Cerebellar nuclear complex (tissue), 1 donor: ENCODE results near the gene TMEM92.
"Not testable (repeated sequence)": the region's sequence is repeated elsewhere in the genome, so short reads cannot be mapped to it uniquely, and the experiment has no call there.

Source experiments
- DNase-seq, 2 experiments: peaks; one replicate each; lab custom pipeline; 2025; lab: John Stamatoyannopoulos, UW

The TMEM92 gene

DNA sequence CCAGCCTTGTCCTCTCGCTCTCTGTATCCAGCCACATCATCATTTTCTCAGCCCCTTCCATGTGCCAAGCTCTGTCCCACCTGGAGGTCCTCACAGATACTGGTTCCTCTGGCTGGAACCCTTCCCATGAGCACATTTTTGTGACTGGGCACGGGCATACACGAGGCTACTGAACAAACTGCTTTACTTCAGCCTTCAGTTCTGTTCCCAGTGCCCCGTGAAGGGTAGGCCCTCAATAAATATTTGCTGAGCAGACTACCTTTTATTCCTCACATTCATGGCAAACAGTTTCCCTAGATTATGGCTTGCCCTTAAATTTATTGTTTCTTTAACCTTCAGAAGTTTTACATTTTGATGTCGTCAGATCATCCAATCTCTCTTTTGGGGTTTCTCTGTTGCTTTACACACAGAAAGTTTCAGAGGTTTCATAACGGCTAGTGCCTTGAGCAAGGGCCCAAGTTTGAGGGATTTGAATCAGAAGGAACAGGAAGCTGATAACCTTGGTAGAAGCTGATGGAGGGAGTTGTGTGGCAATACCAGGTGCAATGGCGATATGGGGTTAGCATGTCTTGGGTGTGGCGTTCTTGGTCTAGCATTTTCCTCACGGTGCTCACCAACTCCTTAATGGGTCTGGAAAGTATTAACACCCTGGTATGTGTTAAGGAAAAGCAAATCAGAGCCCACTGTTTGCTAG is 27.8 kb downstream of the TMEM92 start:
- no peak for DNase-seq

- no peak for DNase-seq
Measured at GRCh38 chr17:50303051-50303450, 28.8 kb downstream of the TMEM92 start.

GRCh38 chr17:50303596-50303995 is 29.3 kb downstream of the TMEM92 start:
- DNase-seq = no peak

DNA sequence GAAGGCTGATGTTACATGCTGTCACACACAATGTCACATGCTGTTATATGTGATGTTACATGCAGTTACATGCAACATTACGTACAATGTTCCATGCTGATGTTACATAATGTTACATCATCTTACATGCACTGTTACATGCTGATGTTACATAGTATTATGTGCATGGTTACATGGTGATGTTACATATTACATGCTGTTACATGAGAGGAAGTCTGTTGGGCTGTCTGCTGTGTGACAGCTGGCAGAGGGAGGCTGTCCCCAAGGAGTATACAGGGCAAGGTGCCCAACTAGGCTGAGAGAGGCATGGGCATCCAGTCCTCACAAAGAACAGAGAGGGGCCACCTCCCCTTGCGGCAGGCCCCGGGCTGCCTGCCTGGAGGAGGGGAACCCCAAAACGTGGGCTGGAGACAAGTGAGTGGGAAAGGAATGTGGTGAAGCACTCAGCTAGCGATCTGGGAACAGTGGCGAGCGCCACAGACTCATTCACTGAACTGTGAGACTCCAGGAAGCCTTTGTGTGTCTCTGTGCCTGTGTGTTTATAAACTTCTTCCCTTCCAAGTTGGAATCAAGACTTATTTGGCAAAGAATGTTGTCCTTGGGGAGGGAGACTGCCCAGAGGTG is 30.6 kb downstream of the TMEM92 start:
- DNase-seq = no peak

- DNase-seq = no peak
Measured at GRCh38 chr17:50307654-50308053, 33.4 kb downstream of the TMEM92 start.

GRCh38 chr17:50308666-50309065 is 34.4 kb downstream of the TMEM92 start:
- no peak for DNase-seq

DNA sequence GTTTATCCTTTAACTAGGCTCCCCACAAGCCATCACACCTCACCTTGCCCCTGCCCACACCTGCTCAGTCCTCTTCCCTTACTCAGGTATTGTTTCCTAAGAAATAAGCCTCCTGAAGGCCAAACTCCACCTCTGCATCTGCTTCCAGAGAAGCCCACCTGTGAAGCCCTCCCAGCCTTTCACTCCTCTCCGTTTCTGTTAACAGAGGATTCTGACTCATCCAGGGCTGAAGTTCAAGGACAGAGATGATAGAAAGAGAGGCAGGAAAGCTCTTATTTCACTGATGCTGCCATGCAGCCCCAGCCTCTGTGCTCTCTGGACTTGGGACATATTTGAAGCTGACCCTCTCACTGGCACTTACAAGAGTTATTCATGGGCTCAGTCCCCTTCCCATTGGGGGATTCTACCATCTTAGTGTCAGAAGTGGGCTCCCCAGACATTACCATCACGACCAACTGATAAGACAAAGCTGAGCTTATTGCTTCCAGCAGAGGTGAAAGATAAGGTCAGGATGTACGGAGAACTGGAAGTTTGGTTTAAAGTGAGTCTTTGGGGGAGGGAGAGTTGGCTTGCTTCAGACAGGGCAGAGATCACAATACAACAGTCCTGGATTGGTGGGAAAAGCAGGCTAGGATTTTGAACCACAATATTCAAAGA is 36.3 kb downstream of the TMEM92 start:
- no peak for DNase-seq

DNA sequence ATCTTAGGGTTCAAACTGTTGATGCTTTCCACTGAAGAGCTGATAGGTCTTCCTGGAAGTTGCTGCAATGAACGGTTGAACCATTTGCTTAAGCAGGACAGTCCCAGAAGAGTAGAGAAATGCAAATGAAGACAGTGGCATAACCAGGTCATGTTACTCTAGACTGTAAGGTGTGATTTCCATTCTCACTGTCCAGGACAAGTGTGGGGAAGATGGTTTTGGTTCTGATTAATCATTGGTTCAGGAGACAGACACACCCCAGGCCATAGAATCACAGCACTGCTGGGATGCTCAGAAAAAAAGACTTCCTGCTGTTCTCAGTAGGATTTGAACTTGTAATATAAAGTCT is 36.8 kb downstream of the TMEM92 start:
- DNase-seq = no peak

DNA sequence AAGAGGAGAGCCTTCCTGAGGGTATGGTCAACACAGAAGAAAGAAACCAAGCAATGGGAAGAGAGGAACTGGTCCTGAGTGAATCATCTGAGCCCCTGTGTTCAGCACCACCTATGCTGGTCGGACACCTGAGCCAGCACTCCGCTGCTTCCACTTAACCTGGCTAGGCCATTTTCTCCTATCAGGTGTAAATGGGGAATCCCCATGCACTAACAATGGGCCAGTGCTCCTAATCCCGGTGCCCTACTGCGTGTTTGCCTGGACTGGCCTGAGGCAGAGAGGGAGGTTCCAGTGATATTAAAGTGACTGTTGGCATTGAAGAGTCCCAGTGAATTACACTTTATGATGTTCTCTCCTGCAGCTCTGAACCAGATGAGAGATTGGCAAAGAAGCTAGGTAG is 37.2 kb downstream of the TMEM92 start:
- no peak for DNase-seq

DNA sequence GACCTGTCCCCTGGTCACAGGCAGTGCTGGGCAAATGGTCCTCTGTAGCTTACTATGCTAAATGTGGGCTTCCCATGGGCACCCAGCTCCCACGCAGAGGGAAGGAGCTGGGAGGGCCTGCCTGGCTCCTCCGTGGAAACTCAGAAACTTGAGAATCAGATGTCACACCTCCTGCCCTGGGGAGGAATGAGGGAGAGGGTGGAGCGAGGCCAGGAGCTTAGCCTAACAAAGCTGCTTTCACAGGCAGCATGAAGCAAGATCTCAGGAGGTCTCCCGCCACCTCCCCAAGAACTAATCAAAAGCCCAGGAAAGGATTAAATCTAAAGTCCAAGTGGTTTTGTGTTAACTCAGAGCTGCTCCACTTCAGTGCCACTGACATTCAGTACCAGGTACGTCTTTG is 38.0 kb downstream of the TMEM92 start:
- DNase-seq = no peak

DNA sequence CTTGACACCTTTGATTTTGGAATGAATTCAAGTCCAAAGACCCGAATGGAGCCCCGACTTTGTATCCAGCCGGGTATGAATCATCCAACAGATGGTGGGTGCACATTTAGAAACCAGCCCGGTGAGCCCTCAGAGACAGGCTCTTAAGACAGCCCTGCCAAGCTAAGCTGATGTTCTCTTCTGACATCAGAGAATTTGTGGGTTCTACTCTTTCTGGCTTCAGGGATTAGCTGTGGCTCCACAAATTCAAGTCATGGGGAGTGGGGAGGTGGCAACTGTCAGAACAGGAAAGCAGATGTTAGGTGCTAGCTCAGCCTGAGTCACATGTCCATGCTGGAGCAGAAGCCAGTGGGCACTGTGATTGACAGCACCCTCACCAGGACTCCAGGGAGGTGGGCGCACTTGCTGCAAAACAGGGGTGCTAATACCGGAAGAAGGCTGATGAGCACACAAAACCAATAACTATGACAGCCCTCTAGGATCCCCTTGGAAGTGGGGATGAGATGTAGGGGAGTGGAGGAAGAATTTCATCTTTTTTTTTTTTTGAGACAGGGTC is 40.3 kb downstream of the TMEM92 start:
- DNase-seq = no peak

- DNase-seq = no peak
Measured at GRCh38 chr17:50316016-50316587, 41.8 kb downstream of the TMEM92 start.

GRCh38 chr17:50316660-50317059 is 42.4 kb downstream of the TMEM92 start:
- not testable (repeated sequence) for DNase-seq

DNA sequence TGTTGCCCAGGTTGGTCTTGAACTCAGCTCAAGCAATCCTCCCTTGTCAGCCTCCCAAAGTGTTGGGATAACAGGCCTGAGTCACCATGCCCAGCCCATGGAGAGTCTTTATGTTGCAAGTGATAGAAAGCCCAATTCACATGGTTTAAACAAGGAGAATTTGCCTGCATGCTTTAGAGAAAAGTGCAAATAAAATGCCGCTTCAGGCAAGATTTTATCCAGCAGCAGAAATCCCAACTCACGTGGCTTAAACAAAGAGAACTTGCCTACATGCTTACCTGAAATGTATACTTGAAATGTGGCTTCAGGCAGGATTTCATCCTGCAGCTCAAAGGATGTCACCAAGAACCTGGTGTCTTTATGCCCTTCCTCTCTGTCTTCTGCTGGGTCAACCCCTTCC is 42.9 kb downstream of the TMEM92 start:
- no peak for DNase-seq

- DNase-seq = no peak
Measured at GRCh38 chr17:50318501-50319285, 44.4 kb downstream of the TMEM92 start.

- no peak for DNase-seq
Measured at GRCh38 chr17:50319306-50320004, 45.2 kb downstream of the TMEM92 start.

DNA sequence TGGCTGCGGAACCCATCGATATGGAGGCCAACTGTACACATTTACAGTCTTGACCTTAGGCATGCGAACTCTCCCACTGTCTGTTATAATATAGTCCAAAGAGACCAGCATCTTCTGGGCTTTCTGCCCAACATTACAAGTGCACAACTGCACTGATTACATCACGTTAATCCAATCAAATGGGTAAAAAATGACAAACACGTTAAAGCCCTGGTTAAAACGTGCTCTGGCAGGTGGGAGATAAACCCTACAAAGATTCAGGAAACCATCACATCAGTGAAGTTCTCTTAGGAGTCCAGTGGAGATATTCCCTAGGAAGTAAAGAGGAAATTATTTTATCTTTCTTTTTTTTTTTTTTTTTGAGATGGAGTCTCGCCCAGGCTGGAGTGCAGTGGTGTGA is 48.0 kb downstream of the TMEM92 start:
- no peak for DNase-seq

- DNase-seq = no peak
Measured at GRCh38 chr17:50323060-50323459, 48.8 kb downstream of the TMEM92 start.

GRCh38 chr17:50325906-50326305 is 51.6 kb downstream of the TMEM92 start:
- DNase-seq = no peak

DNA sequence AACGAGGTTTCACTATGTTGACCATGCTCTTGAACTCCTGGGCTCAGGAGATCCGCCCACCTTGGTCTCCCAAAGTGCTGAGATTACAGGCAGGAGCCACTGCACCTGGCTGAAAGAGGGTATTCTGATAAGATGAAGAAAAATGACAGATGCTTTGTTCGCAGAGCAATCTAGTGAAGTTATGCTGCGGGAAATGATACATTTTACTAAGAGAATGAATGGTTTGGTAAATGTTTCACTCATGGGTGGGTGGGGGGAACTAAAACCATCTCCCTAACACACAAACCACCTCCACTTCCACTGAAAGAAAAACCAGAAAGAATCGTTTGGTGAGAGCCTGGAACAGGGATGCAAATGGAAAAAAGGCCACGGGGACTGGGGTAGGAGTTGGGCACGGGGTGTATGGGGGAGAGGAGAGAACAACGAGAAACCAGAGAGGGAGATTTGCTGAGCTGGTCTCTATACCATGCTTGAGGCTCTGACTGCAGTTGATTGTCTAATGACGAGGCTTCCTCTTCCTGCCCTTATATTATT is 52.6 kb downstream of the TMEM92 start:
- DNase-seq = no peak
